ENCODE measurements around the gene PITPNM2.
A peak's percentile ranks its signal among the peaks of the same experiment; 100 is the strongest.

The PITPNM2 gene

DNA sequence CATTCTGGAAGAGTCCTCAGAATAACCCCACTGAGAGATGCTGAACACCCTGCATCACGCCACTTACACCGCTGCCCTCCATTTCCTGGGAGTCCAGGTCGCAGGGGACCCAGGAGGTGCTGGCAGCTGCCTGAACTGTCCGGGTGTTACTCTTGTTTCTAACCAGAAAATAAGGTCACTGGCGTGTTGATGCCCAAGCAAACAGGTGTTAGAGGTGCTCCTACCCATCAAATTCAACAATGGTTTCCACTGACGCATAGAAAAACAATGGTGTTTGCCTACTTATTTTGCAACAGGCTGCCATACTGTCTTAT lies 23.8 kb downstream of the PITPNM2 start:
- DNase-seq (ENCODE audit: low spot score in 2 of 2): no peak
- H3K36me3 Mint-ChIP-seq (ENCODE audit: insufficient read depth): no peaks in the 10 kb centered on the region
- ATAC-seq (replicated peaks; ENCODE audit: extremely low read depth, poor library complexity, severe bottlenecking): no peak
- no peak overlapping the region for H3K4me3 Mint-ChIP-seq
- H3K9me3 Mint-ChIP-seq: no peaks in the 10 kb centered on the region
- H3K4me1 Mint-ChIP-seq: peaks cover 15% of the 10 kb centered on the region
- no peak overlapping the region for H3K27ac Mint-ChIP-seq (ENCODE audit: low read depth)
- H3K27me3 Mint-ChIP-seq: no peaks in the 10 kb centered on the region

DNA sequence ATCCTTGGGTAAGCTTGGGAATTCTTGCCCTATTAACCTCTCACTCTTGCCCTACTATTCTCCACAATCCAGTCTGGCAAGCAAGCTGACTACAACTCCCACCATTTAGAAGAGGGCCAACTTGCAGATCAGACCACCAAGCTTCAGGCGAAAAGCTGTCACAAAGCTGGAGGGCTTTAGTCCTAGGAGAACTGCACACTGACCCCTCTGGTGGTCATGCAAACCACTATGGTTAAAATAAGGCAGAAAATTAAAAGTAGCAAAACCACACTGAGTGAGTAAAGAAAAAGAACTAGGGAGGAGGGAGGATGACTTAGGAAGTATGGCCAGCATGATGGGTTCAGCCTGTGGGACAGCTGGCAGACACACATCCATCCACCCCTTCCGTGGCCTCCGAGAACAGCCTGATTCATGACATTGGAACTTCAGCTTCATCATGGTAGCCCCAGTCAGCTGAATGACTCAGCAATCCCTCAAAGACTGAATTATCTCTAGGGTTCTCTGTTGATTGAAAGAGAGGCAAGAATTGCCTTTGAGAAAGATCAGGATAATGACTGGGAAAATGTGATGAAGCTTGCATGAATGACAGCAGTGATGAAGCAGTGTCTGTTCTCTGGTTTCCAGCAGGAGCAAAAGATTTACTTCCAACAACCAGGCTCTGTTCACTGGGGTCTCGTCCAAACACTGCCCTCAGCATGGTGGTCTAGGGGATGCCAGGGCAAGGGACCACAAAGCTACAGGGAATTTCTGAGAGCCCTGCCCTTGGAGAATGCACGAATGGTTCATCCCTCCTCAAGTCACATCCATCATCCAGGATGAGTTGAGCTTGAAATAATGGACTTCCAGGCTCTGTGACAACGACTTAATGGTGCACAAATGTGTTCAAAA lies 24.4 kb downstream of the PITPNM2 start:
- Mint-ChIP-seq H3K4me3 (no peak overlapping the region), H3K27ac (ENCODE audit: low read depth) (no peak overlapping the region), H3K9me3 (no peaks in the 10 kb centered on the region), H3K36me3 (ENCODE audit: insufficient read depth) (no peaks in the 10 kb centered on the region), H3K27me3 (no peaks in the 10 kb centered on the region), H3K4me1 (peaks cover 9% of the 10 kb centered on the region)
- no peak for ATAC-seq (replicated peaks; ENCODE audit: extremely low read depth, poor library complexity, severe bottlenecking)
- no peak for DNase-seq (ENCODE audit: low spot score in 2 of 2)

DNA sequence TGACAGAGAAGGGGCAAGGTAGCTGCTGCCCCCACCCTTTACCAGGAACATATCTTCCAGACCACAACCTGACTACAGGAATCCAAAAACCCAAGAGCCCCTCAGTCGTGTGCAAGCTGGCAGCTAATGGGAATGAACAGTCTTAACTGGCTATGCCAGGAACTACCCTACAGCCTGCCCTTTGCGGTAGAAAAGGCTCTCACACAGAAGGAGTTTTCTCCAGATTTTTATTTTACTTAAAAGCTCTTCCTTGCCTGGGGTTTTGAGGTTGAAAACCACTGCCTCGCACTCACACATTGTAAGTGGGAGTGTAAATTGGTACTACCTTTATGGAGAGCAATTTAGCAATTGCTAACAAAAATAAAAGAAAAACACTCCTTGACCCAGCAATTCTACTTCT lies 28.3 kb downstream of the PITPNM2 start:
- Mint-ChIP-seq H3K4me3 (no peak overlapping the region), H3K27me3 (no peaks in the 10 kb centered on the region), H3K9me3 (no peaks in the 10 kb centered on the region), H3K4me1 (peaks cover 19% of the 10 kb centered on the region), H3K36me3 (ENCODE audit: insufficient read depth) (peaks cover 2% of the 10 kb centered on the region), H3K27ac (ENCODE audit: low read depth) (no peak overlapping the region)
- DNase-seq (ENCODE audit: low spot score in 2 of 2): no peak
- no peak for ATAC-seq (replicated peaks; ENCODE audit: extremely low read depth, poor library complexity, severe bottlenecking)

DNA sequence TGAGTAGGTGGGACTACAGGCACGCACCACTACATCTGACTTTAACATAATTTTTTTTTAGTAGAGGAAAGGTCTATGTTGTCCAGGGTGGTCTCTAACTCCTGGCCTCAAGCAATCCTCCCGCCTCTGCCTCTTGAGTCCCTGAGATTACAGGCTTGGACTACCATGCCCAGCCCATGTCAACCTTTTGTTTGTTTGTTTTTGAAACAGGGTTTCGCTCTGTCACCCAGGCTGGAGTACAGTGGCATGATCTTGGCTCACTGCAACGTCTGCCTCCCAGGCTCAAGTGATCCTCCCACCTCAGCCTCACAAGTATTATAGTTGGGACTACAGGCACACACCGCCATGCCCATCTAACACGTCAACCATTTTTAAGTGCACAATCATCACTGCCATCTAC lies 29.2 kb downstream of the PITPNM2 start:
- Mint-ChIP-seq H3K4me3 (no peak overlapping the region), H3K27me3 (no peaks in the 10 kb centered on the region), H3K36me3 (ENCODE audit: insufficient read depth) (peaks cover 2% of the 10 kb centered on the region), H3K27ac (ENCODE audit: low read depth) (peak overlapping the region; percentile 5), H3K4me1 (peaks cover 20% of the 10 kb centered on the region), H3K9me3 (no peaks in the 10 kb centered on the region)
- no peak for DNase-seq (ENCODE audit: low spot score in 2 of 2)
- ATAC-seq (replicated peaks; ENCODE audit: extremely low read depth, poor library complexity, severe bottlenecking): no peak

DNA sequence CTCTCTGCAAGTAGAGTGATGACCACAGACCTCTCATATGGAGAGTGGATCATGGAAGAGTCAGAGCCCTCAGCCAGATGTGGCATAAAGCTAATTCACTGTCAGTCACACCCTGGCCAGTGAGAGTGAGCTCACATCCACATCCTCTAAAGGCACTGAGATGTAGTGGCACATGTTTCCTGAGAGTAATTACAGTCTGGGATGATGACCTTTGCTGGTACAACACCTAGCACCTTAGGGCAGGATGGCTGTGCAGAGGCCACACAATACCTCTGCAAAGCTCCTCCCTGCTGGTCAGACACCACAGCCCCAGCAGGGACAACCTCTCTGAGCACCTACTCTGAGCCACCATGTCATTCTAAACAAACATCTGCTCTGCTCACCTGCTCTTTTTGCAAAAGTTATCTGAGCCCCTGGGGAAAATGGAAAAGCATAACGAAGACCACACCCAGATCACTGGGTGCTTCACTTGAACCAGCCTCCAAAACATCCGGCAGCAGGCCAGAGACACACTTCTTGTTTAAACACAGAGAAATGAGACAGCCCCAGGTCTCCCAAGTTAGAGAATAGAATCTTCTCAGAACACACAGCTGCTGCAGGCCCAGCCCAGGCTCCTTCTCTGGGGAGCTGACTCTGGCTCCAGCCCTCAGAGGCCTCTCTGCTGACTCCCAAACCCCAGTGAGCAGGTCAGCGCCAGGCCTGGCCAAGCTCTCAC lies 30.3 kb downstream of the PITPNM2 start:
- Mint-ChIP-seq H3K36me3 (ENCODE audit: insufficient read depth) (peaks cover 2% of the 10 kb centered on the region), H3K27ac (ENCODE audit: low read depth) (no peak overlapping the region), H3K4me3 (peak overlapping the region; percentile 9), H3K27me3 (no peaks in the 10 kb centered on the region), H3K4me1 (peaks cover 20% of the 10 kb centered on the region), H3K9me3 (no peaks in the 10 kb centered on the region)
- ATAC-seq (replicated peaks; ENCODE audit: extremely low read depth, poor library complexity, severe bottlenecking) (no peak), DNase-seq (ENCODE audit: low spot score in 2 of 2) (no peak)

DNA sequence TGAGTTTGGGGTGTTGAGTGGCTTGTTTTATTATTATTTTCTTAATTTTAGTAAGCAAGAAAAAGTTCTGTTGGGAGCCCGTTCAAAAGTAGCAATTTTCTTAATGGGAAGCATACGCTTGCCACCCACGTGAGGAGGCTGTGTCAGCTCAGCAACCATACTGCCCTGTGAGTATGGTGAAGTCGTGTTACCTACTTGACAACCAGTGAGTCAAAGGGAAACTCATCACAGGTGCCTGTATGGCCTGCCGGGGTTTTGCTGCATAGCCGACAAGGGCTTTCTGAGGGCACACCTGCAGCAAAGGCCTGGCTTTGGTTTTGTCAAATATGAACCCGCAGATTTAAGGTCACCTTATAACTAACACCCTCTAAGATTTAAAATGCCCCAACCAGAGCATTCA lies 31.1 kb downstream of the PITPNM2 start:
- no peak overlapping the region for H3K4me3 Mint-ChIP-seq
- H3K4me1 Mint-ChIP-seq: peaks cover 20% of the 10 kb centered on the region
- H3K27me3 Mint-ChIP-seq: no peaks in the 10 kb centered on the region
- no peaks in the 10 kb centered on the region for H3K9me3 Mint-ChIP-seq
- no peak overlapping the region for H3K27ac Mint-ChIP-seq (ENCODE audit: low read depth)
- peaks cover 2% of the 10 kb centered on the region for H3K36me3 Mint-ChIP-seq (ENCODE audit: insufficient read depth)
- no peak for DNase-seq (ENCODE audit: low spot score in 2 of 2)
- ATAC-seq (replicated peaks; ENCODE audit: extremely low read depth, poor library complexity, severe bottlenecking): peak; percentile 43

DNA sequence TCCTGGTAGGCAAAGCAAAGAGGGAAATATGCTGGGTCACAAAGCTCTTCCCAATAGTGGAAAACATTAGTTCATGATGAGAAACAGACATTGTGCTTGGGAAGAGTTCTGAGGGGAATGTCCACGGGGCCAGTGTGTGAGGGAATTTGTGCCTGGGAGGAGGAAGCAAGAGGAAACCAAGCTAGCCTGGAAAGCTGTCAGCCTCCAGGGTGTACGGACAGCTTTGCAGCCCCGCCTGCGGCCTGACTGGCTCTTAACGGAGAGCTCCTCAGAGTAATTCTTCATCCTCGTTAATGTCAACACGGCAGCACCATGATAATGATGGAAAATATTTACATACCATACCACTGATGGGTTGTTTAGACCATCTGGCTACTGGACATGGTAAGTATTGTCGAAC lies 32.4 kb downstream of the PITPNM2 start:
- ATAC-seq (replicated peaks; ENCODE audit: extremely low read depth, poor library complexity, severe bottlenecking) (no peak), DNase-seq (ENCODE audit: low spot score in 2 of 2) (no peak)
- Mint-ChIP-seq H3K27ac (ENCODE audit: low read depth) (no peak overlapping the region), H3K4me1 (peaks cover 20% of the 10 kb centered on the region), H3K9me3 (no peaks in the 10 kb centered on the region), H3K4me3 (no peak overlapping the region), H3K36me3 (ENCODE audit: insufficient read depth) (peaks cover 2% of the 10 kb centered on the region), H3K27me3 (no peaks in the 10 kb centered on the region)

DNA sequence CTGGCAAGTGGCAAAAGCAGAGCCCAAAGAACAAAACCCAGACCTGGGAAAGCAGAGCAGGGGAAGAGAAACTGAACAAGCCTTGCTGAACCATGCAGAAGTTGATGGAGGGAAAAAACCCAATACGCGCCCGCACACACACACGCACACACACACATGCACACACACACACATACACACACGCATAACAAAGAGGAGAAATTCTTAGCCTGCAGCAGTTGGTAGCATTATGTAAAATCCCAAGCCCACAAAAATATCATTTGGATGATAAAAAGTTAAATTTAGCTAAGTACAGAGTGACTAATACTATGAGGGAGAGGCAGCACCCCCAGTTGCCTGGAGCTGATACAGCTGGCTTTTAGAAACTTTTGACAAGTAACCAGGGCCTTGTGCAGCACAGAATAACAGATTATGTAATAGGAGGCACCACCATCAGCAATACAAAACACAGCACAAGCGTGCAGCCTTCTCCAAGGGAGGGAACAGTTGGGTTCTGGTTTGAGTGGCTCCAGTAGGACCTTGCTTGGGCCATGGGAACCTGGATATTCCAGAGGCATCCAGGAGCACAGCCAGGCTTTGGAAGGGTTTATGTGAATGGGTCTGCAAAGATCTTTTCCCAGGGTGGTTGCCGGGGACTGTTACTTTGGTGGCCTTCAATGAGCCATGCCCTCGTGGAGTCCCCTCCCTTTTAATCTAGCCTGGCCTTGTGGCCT lies 35.3 kb downstream of the PITPNM2 start:
- ATAC-seq (replicated peaks; ENCODE audit: extremely low read depth, poor library complexity, severe bottlenecking) (no peak), DNase-seq (ENCODE audit: low spot score in 2 of 2) (no peak)
- Mint-ChIP-seq H3K9me3 (no peaks in the 10 kb centered on the region), H3K4me1 (peaks cover 17% of the 10 kb centered on the region), H3K4me3 (no peak overlapping the region), H3K27me3 (no peaks in the 10 kb centered on the region), H3K27ac (ENCODE audit: low read depth) (no peak overlapping the region), H3K36me3 (ENCODE audit: insufficient read depth) (peaks cover 4% of the 10 kb centered on the region)

DNA sequence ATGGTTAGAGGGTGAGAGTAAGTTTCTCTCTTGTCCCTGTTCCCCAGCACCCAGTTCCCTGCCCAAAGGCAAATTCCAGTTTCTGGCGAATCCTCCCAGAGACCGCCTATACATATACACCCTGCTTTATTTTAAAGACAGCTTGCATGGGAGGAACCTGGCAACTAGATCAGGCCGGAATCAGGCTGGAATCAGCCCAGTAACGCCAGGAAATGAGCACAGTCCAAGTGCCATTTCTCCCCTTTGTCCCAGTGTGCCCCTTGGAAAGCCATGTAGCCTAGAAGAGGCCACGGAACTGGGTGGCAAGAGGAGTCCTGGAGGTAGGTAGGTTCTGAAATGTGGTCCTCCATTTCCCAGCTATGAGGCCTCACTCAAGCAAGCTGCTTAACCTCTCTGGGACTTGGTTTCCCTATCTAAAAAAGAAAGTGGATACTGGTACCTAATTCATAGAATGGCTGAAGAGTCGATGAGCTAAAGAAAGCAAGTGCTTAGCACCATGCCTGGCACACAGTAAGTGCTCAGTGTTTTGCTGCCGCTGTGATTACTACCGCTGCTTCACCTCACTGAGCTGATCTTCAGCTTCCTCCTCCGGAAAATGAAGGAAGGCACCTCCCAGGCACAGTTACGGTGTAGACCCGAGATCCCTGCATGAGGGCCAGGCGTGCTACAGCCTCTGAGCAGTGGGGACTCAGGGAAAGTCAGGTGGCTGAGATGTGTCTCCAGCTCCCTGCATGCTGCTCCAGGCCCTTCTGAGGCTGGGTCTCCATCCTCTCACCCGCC lies 36.4 kb downstream of the PITPNM2 start:
- no peaks in the 10 kb centered on the region for H3K9me3 Mint-ChIP-seq
- no peak overlapping the region for H3K27ac Mint-ChIP-seq (ENCODE audit: low read depth)
- H3K36me3 Mint-ChIP-seq (ENCODE audit: insufficient read depth): peaks cover 4% of the 10 kb centered on the region
- no peak overlapping the region for H3K4me3 Mint-ChIP-seq
- H3K27me3 Mint-ChIP-seq: no peaks in the 10 kb centered on the region
- no peak for ATAC-seq (replicated peaks; ENCODE audit: extremely low read depth, poor library complexity, severe bottlenecking)
- peaks cover 17% of the 10 kb centered on the region for H3K4me1 Mint-ChIP-seq
- no peak for DNase-seq (ENCODE audit: low spot score in 2 of 2)

DNA sequence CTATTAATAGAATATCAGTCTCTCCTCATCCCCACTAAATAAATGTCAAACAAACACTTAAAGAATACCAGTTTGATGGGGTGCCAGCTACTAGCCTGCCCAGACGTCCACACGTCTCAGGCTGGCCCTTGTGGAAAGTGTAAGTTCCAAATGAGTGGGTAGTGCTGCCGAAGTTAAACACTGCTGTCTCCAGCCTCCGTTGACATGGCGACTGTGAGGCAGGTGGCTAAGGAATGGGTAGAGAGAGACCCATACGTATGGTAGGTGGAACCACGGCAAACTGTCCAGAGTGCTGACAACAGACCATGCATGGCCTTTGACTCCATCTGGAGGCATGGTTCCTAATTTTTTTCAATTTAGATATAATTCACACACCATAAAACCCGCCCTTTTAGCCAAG lies 37.9 kb downstream of the PITPNM2 start:
- Mint-ChIP-seq H3K27me3 (no peaks in the 10 kb centered on the region), H3K4me3 (no peak overlapping the region), H3K36me3 (ENCODE audit: insufficient read depth) (peaks cover 4% of the 10 kb centered on the region), H3K9me3 (no peaks in the 10 kb centered on the region), H3K27ac (ENCODE audit: low read depth) (no peak overlapping the region), H3K4me1 (peaks cover 15% of the 10 kb centered on the region)
- DNase-seq (ENCODE audit: low spot score in 2 of 2): no peak
- no peak for ATAC-seq (replicated peaks; ENCODE audit: extremely low read depth, poor library complexity, severe bottlenecking)

DNA sequence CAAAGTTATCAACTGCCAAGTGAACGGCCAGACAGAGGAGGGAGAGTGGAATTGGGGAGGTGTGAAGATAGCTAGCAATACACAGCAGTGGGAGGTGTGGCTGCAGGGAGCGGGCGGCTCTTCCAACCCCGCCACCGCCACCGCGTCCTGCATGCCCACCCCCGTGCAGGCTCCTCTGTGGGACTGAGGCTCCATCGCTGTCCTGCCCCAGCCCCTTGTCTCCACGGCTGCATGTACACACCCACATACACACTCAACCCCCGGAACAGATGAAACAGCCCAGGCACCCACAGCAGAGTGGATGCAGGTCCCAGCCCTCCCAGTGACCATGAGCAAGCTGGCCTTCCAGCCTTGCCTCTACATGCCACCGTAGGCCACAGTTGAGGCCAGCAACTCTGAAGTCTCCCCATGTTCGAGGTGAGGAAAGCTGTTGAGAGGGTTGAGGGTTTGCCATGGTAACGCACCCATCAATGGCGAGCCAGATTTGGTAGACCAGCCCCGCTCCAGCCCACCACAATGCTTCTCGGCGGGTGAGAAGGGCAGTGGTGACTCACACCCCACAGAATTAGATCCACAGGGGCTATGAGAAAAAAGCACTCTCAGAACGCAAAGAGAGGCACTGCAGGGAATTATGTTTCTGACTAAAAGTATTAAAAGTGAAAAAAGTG lies 39.3 kb downstream of the PITPNM2 start:
- peak overlapping the region; percentile 49 for H3K27ac Mint-ChIP-seq (ENCODE audit: low read depth)
- no peaks in the 10 kb centered on the region for H3K27me3 Mint-ChIP-seq
- H3K36me3 Mint-ChIP-seq (ENCODE audit: insufficient read depth): peaks cover 4% of the 10 kb centered on the region
- H3K9me3 Mint-ChIP-seq: no peaks in the 10 kb centered on the region
- ATAC-seq (replicated peaks; ENCODE audit: extremely low read depth, poor library complexity, severe bottlenecking): no peak
- no peak for DNase-seq (ENCODE audit: low spot score in 2 of 2)
- H3K4me1 Mint-ChIP-seq: peaks cover 25% of the 10 kb centered on the region
- H3K4me3 Mint-ChIP-seq: no peak overlapping the region

DNA sequence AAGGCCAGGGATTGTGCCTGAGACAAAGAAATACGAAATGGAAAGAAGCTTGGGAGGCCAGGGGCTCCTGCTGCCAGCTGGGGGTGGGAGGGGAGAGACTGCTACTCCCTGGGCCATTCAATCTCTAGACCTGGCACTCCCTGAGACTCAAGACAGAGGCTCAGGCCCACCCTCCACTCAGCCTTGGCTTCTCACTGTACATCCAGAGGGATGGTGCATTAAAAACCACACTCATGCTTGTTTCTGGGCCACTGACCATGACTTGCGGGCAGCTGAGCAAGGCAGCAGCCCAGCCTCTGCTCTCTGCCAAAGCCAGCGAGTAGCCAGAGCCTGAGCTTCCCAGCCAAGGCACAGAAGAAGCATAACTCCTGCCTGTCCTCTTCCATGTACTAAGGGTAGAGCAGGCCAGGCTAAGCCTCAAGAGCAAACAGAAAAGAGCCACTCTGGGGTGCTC lies 41.5 kb downstream of the PITPNM2 start:
- ATAC-seq (replicated peaks; ENCODE audit: extremely low read depth, poor library complexity, severe bottlenecking): no peak
- DNase-seq (ENCODE audit: low spot score in 2 of 2): no peak
- H3K9me3 Mint-ChIP-seq: no peaks in the 10 kb centered on the region
- H3K27me3 Mint-ChIP-seq: no peaks in the 10 kb centered on the region
- no peak overlapping the region for H3K4me3 Mint-ChIP-seq
- peaks cover 46% of the 10 kb centered on the region for H3K4me1 Mint-ChIP-seq
- peaks cover 8% of the 10 kb centered on the region for H3K36me3 Mint-ChIP-seq (ENCODE audit: insufficient read depth)
- H3K27ac Mint-ChIP-seq (ENCODE audit: low read depth): no peak overlapping the region
